OCI-LY7 (cell line): ENCODE data around the gene RNF125. TPM values are rescaled to one million over a fixed set of nuclear protein-coding genes. Genes with fewer than 3 reads are reported as not detected.

Experiments used
- BruUV-seq: library from RNA; stranded (reverse); fragments of 400-500 nt; replicated peaks from 2 replicates; lab custom pipeline; 2021; lab: Mats Ljungman, UMichigan
- CTCF ChIA-PET: fragments of 300-600 bp; sonication (Branson Sonifier 250); formaldehyde crosslinking; loops from one replicate; lab custom pipeline; 2022; ENCODE audit warnings: antibody characterized with exemption; ENCODE audit not compliant: unreplicated experiment; lab: Charles Lee
- POLR2A ChIA-PET: fragments of 300-600 bp; sonication (Branson Sonifier 250); formaldehyde crosslinking; loops from one replicate; lab custom pipeline; 2022; ENCODE audit warnings: antibody characterized with exemption; lab: Charles Lee
- DNase-seq: peaks from one replicate; pipeline ENCODE4 v3.0.0-alpha.2; 2015; ENCODE audit warnings: low spot score
- H2AFZ ChIP-seq: fragments of 200-600 bp; sonication (generic), shearing (Covaris generic); 2 replicates; pipeline ENCODE4 v1.6.1; 2014; ENCODE audit warnings: mild to moderate bottlenecking, antibody characterized with exemption, low read length, moderate library complexity
- H3K27ac ChIP-seq: fragments of 200-600 bp; sonication (generic); 2 replicates; pipeline ENCODE4 v1.5.1; 2014; ENCODE audit warnings: mixed run types, low read depth, mild to moderate bottlenecking, moderate library complexity, low read length, inconsistent platforms; ENCODE audit not compliant: poor library complexity, severe bottlenecking
- H3K36me3 ChIP-seq: fragments of 200-600 bp; sonication (generic); 2 replicates; pipeline ENCODE4 v1.6.1; 2014; ENCODE audit warnings: mild to moderate bottlenecking, antibody characterized with exemption, low read length, moderate library complexity, mixed read lengths; ENCODE audit not compliant: insufficient read depth
- H3K4me1 ChIP-seq: fragments of 200-600 bp; sonication (generic); 2 replicates; pipeline ENCODE4 v1.5.1; 2014; ENCODE audit warnings: mild to moderate bottlenecking, low read length; ENCODE audit not compliant: insufficient read depth, poor library complexity, severe bottlenecking
- H3K4me2 ChIP-seq: fragments of 200-600 bp; sonication (generic); 2 replicates; pipeline ENCODE4 v1.6.1; 2014; ENCODE audit warnings: mild to moderate bottlenecking, low read length
- H3K4me3 ChIP-seq: fragments of 200-600 bp; sonication (generic); 2 replicates; pipeline ENCODE4 v1.5.1; 2014; ENCODE audit warnings: mild to moderate bottlenecking, low read depth, low read length; ENCODE audit not compliant: poor library complexity, severe bottlenecking
- H3K79me2 ChIP-seq: fragments of 200-600 bp; sonication (generic); 2 replicates; pipeline ENCODE4 v1.6.1; 2016; ENCODE audit warnings: low read depth, mild to moderate bottlenecking, low read length, moderate library complexity, mixed read lengths; ENCODE audit not compliant: insufficient read depth
- H3K9me2 ChIP-seq: fragments of 200-600 bp; sonication (generic); 2 replicates; pipeline ENCODE4 v1.6.1; 2016; ENCODE audit warnings: mild to moderate bottlenecking, low read length, mixed read lengths; ENCODE audit not compliant: insufficient read depth
- H3K9me3 ChIP-seq: fragments of 200-600 bp; sonication (generic); 2 replicates; pipeline ENCODE4 v1.6.1; 2014; ENCODE audit warnings: mild to moderate bottlenecking, mixed run types, low read length, mixed read lengths
- H4K20me1 ChIP-seq: fragments of 200-600 bp; sonication (generic); 2 replicates; pipeline ENCODE4 v1.6.1; 2014; ENCODE audit warnings: mild to moderate bottlenecking, antibody characterized with exemption, low read length, moderate library complexity, mixed read lengths; ENCODE audit not compliant: insufficient read depth
- CTCF ChIP-seq: fragments of 200-600 bp; sonication (generic); conservative IDR thresholded peaks from 2 replicates; pipeline ENCODE4 v1.5.1; 2014; ENCODE audit warnings: mild to moderate bottlenecking, antibody characterized with exemption, low read length, moderate library complexity, mixed read lengths
- EZH2phosphoT487 ChIP-seq: fragments of 200-600 bp; sonication (generic); IDR thresholded peaks from 2 replicates; pipeline ENCODE4 v1.6.1; 2018; ENCODE audit warnings: low read depth, borderline replicate concordance, mild to moderate bottlenecking, mixed run types, antibody characterized with exemption, low read length, moderate library complexity, mixed read lengths
- intact Hi-C: fragments of 100-400 bp; cut with micrococcal nuclease; formaldehyde crosslinking; loops from one replicate; pipeline ENCODE4 v1.10.0; 2022; ENCODE audit not compliant: unreplicated experiment
- total RNA-seq, 2 experiments: library from RNA; depleted of rRNA in 1 of 2; stranded (reverse); fragments of >200 nt in 1 of 2; shearing (Covaris generic) in 1 of 2; gene quantifications; 2 replicates each; pipeline ENCODE4 v1.2.3, GENCODE V29; 2014 to 2022

Gene RNF125
- total RNA-seq, 2 experiments from 2014 or later, result 1.2 to 3.2 TPM

DNA sequence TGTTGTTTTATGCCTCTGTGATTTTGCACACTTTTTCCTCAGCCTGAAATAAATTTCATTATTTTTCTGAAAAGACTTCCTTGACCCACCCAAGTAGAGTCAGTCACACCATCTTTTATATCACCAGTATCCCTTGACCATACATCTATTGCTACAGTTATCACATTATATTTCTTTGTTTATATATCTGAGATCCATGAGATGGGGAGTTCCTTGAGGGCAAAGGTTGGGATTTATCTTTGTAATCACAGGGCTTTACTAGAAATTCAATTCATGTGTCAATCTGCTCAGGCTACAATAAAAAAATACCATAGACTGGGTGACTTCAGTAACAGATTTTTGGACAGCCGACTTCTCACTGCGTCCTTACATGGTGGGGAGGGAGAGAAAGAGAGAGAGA is 60.2 kb downstream of the RNF125 start:
- ChIA-PET POLR2A (no interaction called here), CTCF (no interaction called here)
- Histone ChIP-seq H4K20me1 (no peaks in the 10 kb centered on the region), H3K4me2 (no peak overlapping the region), H3K9me3 (no peaks in the 10 kb centered on the region), H2AFZ (no peak overlapping the region), H3K9me2 (no peaks in the 10 kb centered on the region), H3K36me3 (no peaks in the 10 kb centered on the region), H3K4me1 (no peaks in the 10 kb centered on the region), H3K27ac (no peak overlapping the region), H3K4me3 (no peak overlapping the region), H3K79me2 (no peaks in the 10 kb centered on the region)
- no TSS peak for BruUV-seq
- intact Hi-C loops, result no loop called here
- DNase-seq, result no peak
- TF ChIP-seq EZH2phosphoT487, result no peak
- TF ChIP-seq CTCF, result no peak

GRCh38 chr18:32081881-32082280 is 63.3 kb downstream of the RNF125 start:
- Histone ChIP-seq H3K79me2 (no peaks in the 10 kb centered on the region), H3K4me2 (no peak overlapping the region), H3K36me3 (no peaks in the 10 kb centered on the region), H3K9me3 (no peaks in the 10 kb centered on the region), H2AFZ (no peak overlapping the region), H3K9me2 (no peaks in the 10 kb centered on the region), H4K20me1 (no peaks in the 10 kb centered on the region), H3K27ac (no peak overlapping the region), H3K4me3 (no peak overlapping the region), H3K4me1 (peaks cover 17% of the 10 kb centered on the region)
- DNase-seq, result no peak
- no TSS peak for BruUV-seq
- intact Hi-C loops, result no loop called here
- CTCF ChIA-PET, result no interaction called here
- TF ChIP-seq CTCF (no peak), EZH2phosphoT487 (no peak)
- POLR2A ChIA-PET, result no interaction called here

DNA sequence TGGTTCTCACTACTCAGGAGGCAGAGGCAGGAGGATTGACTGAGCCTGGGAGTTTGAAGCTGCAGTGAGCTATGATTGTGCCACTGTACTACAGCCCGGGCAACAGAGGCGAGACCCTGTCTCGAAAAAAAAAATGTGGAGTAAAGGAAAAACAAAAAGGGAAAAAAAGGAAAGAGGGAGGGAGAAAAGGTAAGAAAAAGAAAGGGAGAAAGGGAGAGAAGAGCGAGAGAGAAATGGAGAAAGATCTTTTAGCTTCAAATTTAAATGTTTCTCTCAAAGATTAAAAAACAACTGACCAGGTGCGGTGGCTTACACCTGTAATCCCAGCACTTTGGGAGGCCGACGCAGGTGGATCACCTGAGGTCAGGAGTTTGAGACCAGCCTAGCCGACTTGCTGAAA is 65.2 kb downstream of the RNF125 start:
- Histone ChIP-seq H3K9me2 (no peaks in the 10 kb centered on the region), H3K36me3 (no peaks in the 10 kb centered on the region), H3K9me3 (no peaks in the 10 kb centered on the region), H2AFZ (no peak overlapping the region), H4K20me1 (no peaks in the 10 kb centered on the region), H3K4me3 (no peak overlapping the region), H3K4me1 (peaks cover 17% of the 10 kb centered on the region), H3K27ac (no peak overlapping the region), H3K79me2 (no peaks in the 10 kb centered on the region), H3K4me2 (no peak overlapping the region)
- ChIA-PET CTCF (no interaction called here), POLR2A (no interaction called here)
- no peak for TF ChIP-seq EZH2phosphoT487
- no peak for TF ChIP-seq CTCF
- intact Hi-C loops, result no loop called here
- no TSS peak for BruUV-seq
- DNase-seq, result no peak
